ENCODE data around the gene ZSCAN20. TPM values are rescaled to one million over a fixed set of nuclear protein-coding genes. Genes with fewer than 3 reads are reported as not detected.

Gene ZSCAN20
- total RNA-seq, 4 donors from 2014 or later, result 7.5 to 8.3 (median 7.6) TPM

DNA sequence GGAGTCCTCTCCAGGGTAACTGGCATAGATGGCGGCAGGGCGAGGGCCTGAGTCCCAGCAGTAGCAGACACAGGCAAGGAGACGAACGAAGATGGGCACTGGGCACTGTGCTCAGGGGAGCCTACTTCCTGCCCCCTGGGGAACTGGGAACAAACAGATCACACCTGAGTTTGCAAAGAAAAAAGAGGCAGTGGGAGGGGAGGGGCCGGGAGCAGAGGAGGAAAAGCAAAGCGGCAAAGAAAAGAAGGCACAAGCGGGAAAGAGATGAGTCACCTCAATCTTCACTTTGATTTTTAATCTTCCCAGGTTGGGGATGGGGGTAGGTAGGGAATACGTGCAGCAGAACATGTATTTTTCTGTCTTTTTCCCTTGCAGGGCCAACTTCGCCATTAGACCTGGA, 44.0 kb downstream of the ZSCAN20 start:
- no peaks in the 10 kb centered on the region for H3K9me3 ChIP-seq
- no peaks in the 10 kb centered on the region for H3K4me1 ChIP-seq
- no peak overlapping the region for H3K4me3 ChIP-seq
- H3K36me3 ChIP-seq, result no peaks in the 10 kb centered on the region
- TF ChIP-seq, protein P1, sequence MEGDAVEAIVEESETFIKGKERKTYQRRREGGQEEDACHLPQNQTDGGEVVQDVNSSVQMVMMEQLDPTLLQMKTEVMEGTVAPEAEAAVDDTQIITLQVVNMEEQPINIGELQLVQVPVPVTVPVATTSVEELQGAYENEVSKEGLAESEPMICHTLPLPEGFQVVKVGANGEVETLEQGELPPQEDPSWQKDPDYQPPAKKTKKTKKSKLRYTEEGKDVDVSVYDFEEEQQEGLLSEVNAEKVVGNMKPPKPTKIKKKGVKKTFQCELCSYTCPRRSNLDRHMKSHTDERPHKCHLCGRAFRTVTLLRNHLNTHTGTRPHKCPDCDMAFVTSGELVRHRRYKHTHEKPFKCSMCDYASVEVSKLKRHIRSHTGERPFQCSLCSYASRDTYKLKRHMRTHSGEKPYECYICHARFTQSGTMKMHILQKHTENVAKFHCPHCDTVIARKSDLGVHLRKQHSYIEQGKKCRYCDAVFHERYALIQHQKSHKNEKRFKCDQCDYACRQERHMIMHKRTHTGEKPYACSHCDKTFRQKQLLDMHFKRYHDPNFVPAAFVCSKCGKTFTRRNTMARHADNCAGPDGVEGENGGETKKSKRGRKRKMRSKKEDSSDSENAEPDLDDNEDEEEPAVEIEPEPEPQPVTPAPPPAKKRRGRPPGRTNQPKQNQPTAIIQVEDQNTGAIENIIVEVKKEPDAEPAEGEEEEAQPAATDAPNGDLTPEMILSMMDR (IDR thresholded peaks at IDR 0.05), result no peak
- TF ChIP-seq POLR2A (IDR thresholded peaks at IDR 0.05), result no peak
- no peaks in the 10 kb centered on the region for H3K27me3 ChIP-seq
- H3K27ac ChIP-seq, result no peak overlapping the region
- DNase-seq, result no peak

DNA sequence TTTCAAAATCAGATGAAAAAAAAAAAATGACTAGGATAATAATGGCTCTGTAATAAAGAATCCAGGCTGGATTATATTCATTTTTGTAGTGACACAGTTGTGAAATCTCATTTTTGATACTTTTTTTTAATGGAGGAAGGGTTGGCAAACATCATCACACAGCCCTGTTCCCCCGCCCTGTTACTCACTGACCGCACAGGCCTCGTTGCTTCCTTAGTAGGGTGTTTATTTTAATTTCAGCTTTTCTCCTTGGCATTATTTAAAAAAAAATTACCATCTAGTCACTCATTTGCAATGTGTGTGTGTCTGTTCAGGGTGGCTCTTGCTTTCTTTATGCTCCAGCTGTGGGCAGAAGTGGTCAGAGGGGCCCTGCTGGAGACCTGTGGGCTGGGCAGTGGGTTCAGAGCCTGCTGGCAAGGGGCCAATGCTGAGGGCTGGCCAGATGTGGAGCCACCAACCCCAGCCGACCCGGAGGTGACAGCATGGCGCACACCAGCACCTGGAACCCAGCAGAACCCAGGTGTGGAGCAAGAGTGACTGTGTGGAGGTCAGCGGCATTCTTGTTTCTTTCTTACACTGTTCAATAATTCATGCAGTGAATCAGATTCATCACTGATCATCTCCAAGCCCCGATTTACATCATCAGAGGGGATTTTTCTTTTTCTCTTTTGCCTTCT, 44.6 kb downstream of the ZSCAN20 start:
- Histone ChIP-seq H3K4me1 (no peaks in the 10 kb centered on the region), H3K27ac (no peak overlapping the region), H3K4me3 (no peak overlapping the region), H3K36me3 (no peaks in the 10 kb centered on the region), H3K27me3 (no peaks in the 10 kb centered on the region), H3K9me3 (no peaks in the 10 kb centered on the region)
- TF ChIP-seq, protein P1 (IDR thresholded peaks at IDR 0.05), result no peak
- TF ChIP-seq POLR2A (IDR thresholded peaks at IDR 0.05), result no peak
- no peak for DNase-seq

DNA sequence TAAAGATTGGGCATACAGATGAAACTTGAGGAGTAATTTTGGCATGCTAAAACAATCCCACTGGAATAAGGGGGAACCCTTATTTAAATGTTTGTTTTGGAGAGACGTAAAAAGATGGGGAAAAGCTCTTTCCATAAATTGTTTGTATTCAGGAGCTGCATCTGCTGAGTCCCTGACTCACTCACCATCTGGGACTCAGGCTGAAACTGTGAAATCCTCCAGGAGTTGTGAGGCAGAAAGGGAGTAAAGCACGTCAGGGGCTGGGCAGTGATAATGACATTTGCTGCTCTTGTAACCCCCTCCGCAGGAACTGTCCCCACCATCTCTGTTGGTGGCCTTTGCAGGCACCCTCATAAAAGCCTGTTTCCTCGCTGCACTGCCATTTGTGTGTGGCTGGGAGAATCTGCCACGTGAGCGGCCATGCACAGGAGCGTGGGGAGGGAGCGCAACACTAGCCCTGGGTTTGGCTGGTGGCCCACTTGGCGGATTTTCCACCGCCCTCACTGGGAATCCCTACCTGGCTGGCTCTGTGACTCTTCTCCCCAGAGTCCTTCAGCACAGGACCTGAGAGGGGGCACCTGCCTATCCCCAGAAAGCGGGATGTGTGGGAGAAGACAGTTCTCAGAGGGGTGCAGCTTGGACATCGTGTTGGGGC, 45.3 kb downstream of the ZSCAN20 start:
- DNase-seq, result no peak
- no peaks in the 10 kb centered on the region for H3K27me3 ChIP-seq
- no peaks in the 10 kb centered on the region for H3K9me3 ChIP-seq
- H3K27ac ChIP-seq, result no peak overlapping the region
- H3K36me3 ChIP-seq, result no peaks in the 10 kb centered on the region
- no peak overlapping the region for H3K4me3 ChIP-seq
- H3K4me1 ChIP-seq, result no peaks in the 10 kb centered on the region
- TF ChIP-seq, protein P1 (IDR thresholded peaks at IDR 0.05), result no peak
- no peak for TF ChIP-seq POLR2A (IDR thresholded peaks at IDR 0.05)

DNA sequence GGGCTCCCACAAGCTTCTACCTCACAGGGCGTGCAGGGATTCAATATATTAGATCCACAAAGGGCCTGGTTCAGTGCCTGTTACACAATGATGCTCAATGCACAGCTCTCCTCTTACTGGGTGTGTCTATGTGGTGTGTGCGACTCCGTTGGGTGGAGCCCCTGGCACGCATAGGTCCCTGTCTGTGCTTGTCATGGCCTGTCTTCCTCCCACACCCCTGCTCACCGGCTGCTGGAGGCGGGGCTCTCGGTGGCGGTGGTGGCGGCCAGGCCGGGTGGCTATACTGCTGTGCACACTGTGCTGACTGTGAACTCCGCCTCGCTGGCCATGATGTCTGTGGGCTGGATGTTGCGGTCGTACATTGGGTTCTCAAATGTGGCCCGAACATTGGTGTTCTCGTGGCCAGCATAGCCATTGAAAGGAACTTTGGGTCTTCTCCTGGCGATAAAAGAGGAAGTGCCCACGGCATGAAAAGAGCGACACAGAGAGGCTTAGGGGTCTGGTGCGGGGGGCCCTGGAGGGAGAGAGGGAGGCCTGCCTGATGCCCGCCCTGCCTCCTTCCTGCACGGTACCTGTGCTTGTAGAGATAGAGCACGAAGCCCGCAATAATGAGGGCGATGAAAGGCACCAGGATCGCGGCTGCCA, 46.9 kb downstream of the ZSCAN20 start:
- DNase-seq, result no peak
- no peaks in the 10 kb centered on the region for H3K36me3 ChIP-seq

DNA sequence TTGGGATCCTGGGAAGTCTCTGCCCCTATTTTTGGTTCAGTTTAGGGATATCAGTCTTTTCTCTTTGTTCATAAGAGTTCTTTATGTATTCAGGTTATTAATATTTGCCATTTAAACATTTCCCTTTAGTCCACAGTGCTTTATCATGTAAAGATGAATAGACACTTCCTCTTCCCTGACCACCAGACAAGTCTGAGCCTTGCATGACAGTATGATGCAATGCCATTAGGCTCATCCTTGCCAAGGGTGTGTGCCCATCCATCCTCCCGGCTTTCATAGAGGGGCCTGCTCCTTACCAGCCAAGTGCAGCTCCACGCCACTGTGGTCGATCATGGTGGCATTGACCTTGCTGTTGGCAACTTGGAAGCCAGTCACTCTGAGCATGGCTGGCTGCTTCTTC, 52.1 kb downstream of the ZSCAN20 start:
- Histone ChIP-seq H3K9me3 (no peaks in the 10 kb centered on the region), H3K36me3 (no peaks in the 10 kb centered on the region)
- no peak for TF ChIP-seq POLR2A (IDR thresholded peaks at IDR 0.05)
- TF ChIP-seq, protein P1 (IDR thresholded peaks at IDR 0.05), result no peak

More for the DNA sequence above, 46.9 kb downstream of the ZSCAN20 start:
- Histone ChIP-seq H3K9me3 (no peaks in the 10 kb centered on the region), H3K4me3 (no peak overlapping the region), H3K4me1 (no peaks in the 10 kb centered on the region), H3K27ac (no peak overlapping the region), H3K27me3 (no peaks in the 10 kb centered on the region)
- TF ChIP-seq POLR2A (IDR thresholded peaks at IDR 0.05), result no peak
- TF ChIP-seq, protein P1 (IDR thresholded peaks at IDR 0.05), result no peak

More for the DNA sequence above, 52.1 kb downstream of the ZSCAN20 start:
- Histone ChIP-seq H3K4me1 (no peaks in the 10 kb centered on the region), H3K4me3 (no peak overlapping the region), H3K27ac (no peak overlapping the region), H3K27me3 (no peaks in the 10 kb centered on the region)
- DNase-seq, result no peak

Measured in Peyer's patch (tissue), 4 donors.